ENCODE results near the gene CENPF.

Gene CENPF

GRCh38 chr1:214702556-214702955, 99.6 kb downstream of the CENPF start:
- TF ChIP-seq EZH2phosphoT487 (IDR thresholded peaks at IDR 0.05; ENCODE audit: borderline replicate concordance, low read length) (no peak), CTCF (IDR thresholded peaks at IDR 0.05; ENCODE audit: low read depth, low read length, poor library complexity, severe bottlenecking) (no peak)
- Histone ChIP-seq H3K27ac (ENCODE audit: low read depth, low read length) (no peak overlapping the region), H3K4me3 (ENCODE audit: low read length) (no peak overlapping the region), H3K79me2 (ENCODE audit: control insufficient read depth, low read length) (no peaks in the 10 kb centered on the region), H3K4me1 (ENCODE audit: control insufficient read depth, low read length) (no peaks in the 10 kb centered on the region), H4K20me1 (ENCODE audit: control insufficient read depth, insufficient read depth, low read depth, low read length) (no peaks in the 10 kb centered on the region), H3F3A (ENCODE audit: control insufficient read depth, insufficient read depth) (no peaks in the 10 kb centered on the region), H3K27me3 (ENCODE audit: control insufficient read depth, low read length) (no peaks in the 10 kb centered on the region), H3K9me3 (ENCODE audit: control insufficient read depth, insufficient read depth, low read length) (no peaks in the 10 kb centered on the region), H3K36me3 (ENCODE audit: control insufficient read depth, low read length) (no peaks in the 10 kb centered on the region), H3K9me2 (replicated peaks; ENCODE audit: control insufficient read depth, low read length) (no peaks in the 10 kb centered on the region), H3K4me2 (ENCODE audit: low read length) (no peak overlapping the region)

- Histone ChIP-seq H3K79me2 (ENCODE audit: control insufficient read depth, low read length) (no peaks in the 10 kb centered on the region), H3K36me3 (ENCODE audit: control insufficient read depth, low read length) (no peaks in the 10 kb centered on the region), H4K20me1 (ENCODE audit: control insufficient read depth, insufficient read depth, low read depth, low read length) (no peaks in the 10 kb centered on the region), H3K4me3 (ENCODE audit: low read length) (no peak overlapping the region), H3K9me2 (replicated peaks; ENCODE audit: control insufficient read depth, low read length) (no peaks in the 10 kb centered on the region), H3K4me1 (ENCODE audit: control insufficient read depth, low read length) (no peaks in the 10 kb centered on the region), H3K4me2 (ENCODE audit: low read length) (no peak overlapping the region), H3F3A (ENCODE audit: control insufficient read depth, insufficient read depth) (no peaks in the 10 kb centered on the region), H3K9me3 (ENCODE audit: control insufficient read depth, insufficient read depth, low read length) (no peaks in the 10 kb centered on the region), H3K27ac (ENCODE audit: low read depth, low read length) (no peak overlapping the region), H3K27me3 (ENCODE audit: control insufficient read depth, low read length) (no peaks in the 10 kb centered on the region)
- TF ChIP-seq CTCF (IDR thresholded peaks at IDR 0.05; ENCODE audit: low read depth, low read length, poor library complexity, severe bottlenecking) = no peak
- TF ChIP-seq EZH2phosphoT487 (IDR thresholded peaks at IDR 0.05; ENCODE audit: borderline replicate concordance, low read length) = no peak
Observed at GRCh38 chr1:214707306-214708087, 104.5 kb downstream of the CENPF start.

GRCh38 chr1:214708321-214708955, 105.4 kb downstream of the CENPF start:
- TF ChIP-seq EZH2phosphoT487 (IDR thresholded peaks at IDR 0.05; ENCODE audit: borderline replicate concordance, low read length) = no peak
- no peak for TF ChIP-seq CTCF (IDR thresholded peaks at IDR 0.05; ENCODE audit: low read depth, low read length, poor library complexity, severe bottlenecking)
- no peaks in the 10 kb centered on the region for H3K9me2 ChIP-seq (replicated peaks; ENCODE audit: control insufficient read depth, low read length)
- no peak overlapping the region for H3K4me2 ChIP-seq (ENCODE audit: low read length)
- H4K20me1 ChIP-seq (ENCODE audit: control insufficient read depth, insufficient read depth, low read depth, low read length) = no peaks in the 10 kb centered on the region
- no peaks in the 10 kb centered on the region for H3K27me3 ChIP-seq (ENCODE audit: control insufficient read depth, low read length)
- H3F3A ChIP-seq (ENCODE audit: control insufficient read depth, insufficient read depth) = no peaks in the 10 kb centered on the region
- H3K79me2 ChIP-seq (ENCODE audit: control insufficient read depth, low read length) = no peaks in the 10 kb centered on the region
- no peak overlapping the region for H3K4me3 ChIP-seq (ENCODE audit: low read length)
- H3K4me1 ChIP-seq (ENCODE audit: control insufficient read depth, low read length) = no peaks in the 10 kb centered on the region
- no peaks in the 10 kb centered on the region for H3K36me3 ChIP-seq (ENCODE audit: control insufficient read depth, low read length)
- H3K9me3 ChIP-seq (ENCODE audit: control insufficient read depth, insufficient read depth, low read length) = no peaks in the 10 kb centered on the region
- H3K27ac ChIP-seq (ENCODE audit: low read depth, low read length) = no peak overlapping the region
